BJ (cell line): ENCODE measurements around the gene HIPK2. TPM values are rescaled to one million over a fixed set of nuclear protein-coding genes. Genes with fewer than 3 reads are reported as not detected.
A peak's percentile ranks its signal among the peaks of the same experiment; 100 is the strongest.

ENCODE experiments used
- CTCF ChIA-PET: fragments of 350-600 bp; formaldehyde crosslinking; extraction: SDS; loops from one replicate; lab custom pipeline; 2021; ENCODE audit warnings: antibody characterized with exemption, inconsistent platforms; lab: Yijun Ruan, JAX
- POLR2A ChIA-PET: fragments of 300-600 bp; sonication (Branson Sonifier 250); formaldehyde crosslinking; extraction: SDS; loops from one replicate; lab custom pipeline; 2021; ENCODE audit warnings: antibody characterized with exemption; lab: Charles Lee
- DNase-seq: peaks from one replicate; pipeline ENCODE4 v3.0.0-alpha.2; 2011; ENCODE audit warnings: low read depth
- H3K27me3 ChIP-seq: 2 replicates; pipeline ENCODE4 v1.6.0; 2011; ENCODE audit warnings: low read length; ENCODE audit not compliant: control insufficient read depth, insufficient read depth
- H3K36me3 ChIP-seq: 2 replicates; pipeline ENCODE4 v1.5.1; 2011; ENCODE audit warnings: low read length; ENCODE audit not compliant: control insufficient read depth, insufficient read depth
- H3K4me3 ChIP-seq: 2 replicates; pipeline ENCODE4 v1.5.1; 2011; ENCODE audit warnings: low read depth, mild to moderate bottlenecking, control low read depth, low read length
- CTCF ChIP-seq: IDR thresholded peaks from 2 replicates; pipeline ENCODE4 v1.5.1; 2011; ENCODE audit warnings: low read depth, mild to moderate bottlenecking, control low read depth, inconsistent platforms, low read length, moderate library complexity; ENCODE audit not compliant: insufficient read depth
- polyA plus RNA-seq: library from polyadenylated mRNA; depleted of rRNA; stranded (reverse); fragments of >200 nt; gene quantifications from 2 replicates; pipeline ENCODE4 v1.2.3, GENCODE V29; 2011

The HIPK2 gene
- polyA plus RNA-seq, 1 experiment = 3.6 TPM

- no peaks in the 10 kb centered on the region for H3K36me3 ChIP-seq
- no peak for DNase-seq
- CTCF ChIA-PET = interaction anchor here (0.6 kb wide), 1 partner anchor 33 kb away, joined by 3 read pairs; no protein-coding TSS in a partner anchor
- POLR2A ChIA-PET = no interaction called here
- no peak for TF ChIP-seq CTCF
- H3K27me3 ChIP-seq = peaks cover 31% of the 10 kb centered on the region
- H3K4me3 ChIP-seq = no peak overlapping the region
Observed at GRCh38 chr7:139784648-139785047, 6.8 kb upstream of the HIPK2 start.

GRCh38 chr7:139783647-139784385, 6.0 kb upstream of the HIPK2 start:
- H3K36me3 ChIP-seq = no peaks in the 10 kb centered on the region
- H3K27me3 ChIP-seq = peaks cover 34% of the 10 kb centered on the region
- no peak for TF ChIP-seq CTCF
- no peak overlapping the region for H3K4me3 ChIP-seq
- DNase-seq = no peak
- ChIA-PET POLR2A (no interaction called here), CTCF (interaction anchor here (0.6 to 1.4 kb wide), 3 partner anchors 33 to 139 kb away, joined by 3 to 5 read pairs (median 5); no protein-coding TSS in a partner anchor)

GRCh38 chr7:139782932-139783331, 5.1 kb upstream of the HIPK2 start:
- ChIA-PET POLR2A (no interaction called here), CTCF (interaction anchor here (0.7 to 1.4 kb wide), 2 partner anchors 136 to 138 kb away, joined by 5 read pairs; no protein-coding TSS in a partner anchor)
- DNase-seq = no peak
- Histone ChIP-seq H3K27me3 (peaks cover 34% of the 10 kb centered on the region), H3K36me3 (no peaks in the 10 kb centered on the region), H3K4me3 (no peak overlapping the region)
- no peak for TF ChIP-seq CTCF

GRCh38 chr7:139777133-139777891, 486 bp downstream of the HIPK2 start:
- TF ChIP-seq CTCF = no peak
- DNase-seq = no peak
- POLR2A ChIA-PET = no interaction called here
- CTCF ChIA-PET = interaction anchor here (0.6 to 4.7 kb wide), 4 partner anchors 9 to 158 kb away, joined by 3 to 22 read pairs (median 3); no protein-coding TSS in a partner anchor
- Histone ChIP-seq H3K27me3 (peaks cover 11% of the 10 kb centered on the region), H3K36me3 (no peaks in the 10 kb centered on the region), H3K4me3 (peak overlapping the region; percentile 83)
